Measurements from ENCODE around the gene PTPRT. TPM values are rescaled to one million over a fixed set of nuclear protein-coding genes. Genes with fewer than 3 reads are reported as not detected.

Gene PTPRT
- total RNA-seq, 4 donors from 2014 or later: 0.04 TPM; not detected in 3

DNA sequence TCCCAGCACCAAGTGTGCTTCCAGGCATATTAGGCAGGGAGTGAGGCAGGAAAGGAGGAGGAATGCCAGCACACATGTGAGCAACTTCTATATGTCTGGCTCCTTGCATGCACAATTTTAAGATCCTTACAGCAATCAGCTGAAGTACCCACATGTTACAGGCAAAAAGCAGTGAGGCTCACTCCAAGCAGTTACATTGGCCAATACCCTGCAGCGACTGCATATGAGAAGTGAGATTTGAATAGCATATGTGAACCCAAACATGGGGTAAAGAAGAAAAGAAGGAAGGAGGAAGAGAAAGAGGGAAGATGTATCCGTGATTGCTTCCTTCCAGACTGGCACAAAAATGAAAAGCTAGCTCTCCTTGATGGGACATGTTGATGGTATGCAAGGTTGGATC lies 193.6 kb downstream of the PTPRT start:
- H3K27ac ChIP-seq: no peak overlapping the region
- H3K4me3 ChIP-seq: no peak overlapping the region
- 91 to 100% methylated on average over 1 to 2 of the region's 2 CpGs for whole genome bisulfite sequencing, 2 donors (ENCODE audit: low coverage in 1 of 2)
- TF ChIP-seq POLR2AphosphoS5 (IDR thresholded peaks at IDR 0.05) (no peak), POLR2A (IDR thresholded peaks at IDR 0.05) (no peak), EP300 (IDR thresholded peaks at IDR 0.05) (no peak)
- TF ChIP-seq, protein P1, sequence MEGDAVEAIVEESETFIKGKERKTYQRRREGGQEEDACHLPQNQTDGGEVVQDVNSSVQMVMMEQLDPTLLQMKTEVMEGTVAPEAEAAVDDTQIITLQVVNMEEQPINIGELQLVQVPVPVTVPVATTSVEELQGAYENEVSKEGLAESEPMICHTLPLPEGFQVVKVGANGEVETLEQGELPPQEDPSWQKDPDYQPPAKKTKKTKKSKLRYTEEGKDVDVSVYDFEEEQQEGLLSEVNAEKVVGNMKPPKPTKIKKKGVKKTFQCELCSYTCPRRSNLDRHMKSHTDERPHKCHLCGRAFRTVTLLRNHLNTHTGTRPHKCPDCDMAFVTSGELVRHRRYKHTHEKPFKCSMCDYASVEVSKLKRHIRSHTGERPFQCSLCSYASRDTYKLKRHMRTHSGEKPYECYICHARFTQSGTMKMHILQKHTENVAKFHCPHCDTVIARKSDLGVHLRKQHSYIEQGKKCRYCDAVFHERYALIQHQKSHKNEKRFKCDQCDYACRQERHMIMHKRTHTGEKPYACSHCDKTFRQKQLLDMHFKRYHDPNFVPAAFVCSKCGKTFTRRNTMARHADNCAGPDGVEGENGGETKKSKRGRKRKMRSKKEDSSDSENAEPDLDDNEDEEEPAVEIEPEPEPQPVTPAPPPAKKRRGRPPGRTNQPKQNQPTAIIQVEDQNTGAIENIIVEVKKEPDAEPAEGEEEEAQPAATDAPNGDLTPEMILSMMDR (IDR thresholded peaks at IDR 0.05): no peak
- H3K36me3 ChIP-seq: no peaks in the 10 kb centered on the region
- peaks cover 0 to 9% (median 0%) of the 10 kb centered on the region in 3 donors for H3K9me3 ChIP-seq
- no peaks in the 10 kb centered on the region for H3K27me3 ChIP-seq
- no peaks in the 10 kb centered on the region for H3K4me1 ChIP-seq
- no peak for ATAC-seq

DNA sequence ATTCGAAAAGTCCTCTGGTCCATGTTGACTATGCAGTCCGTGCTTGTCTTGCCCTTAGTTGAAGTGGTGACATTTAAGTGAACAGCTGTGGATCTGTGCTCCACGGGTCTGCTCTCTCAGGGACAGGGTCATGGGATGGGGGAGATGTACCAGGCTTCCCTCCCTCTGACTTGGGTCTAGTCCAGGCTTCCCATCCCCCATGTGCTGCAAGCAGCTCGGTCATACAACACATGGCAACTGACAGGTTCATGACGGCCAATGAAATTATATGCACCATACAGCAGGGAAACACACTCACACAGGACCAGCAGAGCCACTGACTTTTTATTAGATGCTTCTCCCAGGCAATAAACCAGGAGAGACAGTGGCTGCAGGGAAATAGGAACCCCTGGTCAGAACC lies 201.4 kb downstream of the PTPRT start:
- TF ChIP-seq POLR2AphosphoS5 (IDR thresholded peaks at IDR 0.05) (no peak), POLR2A (IDR thresholded peaks at IDR 0.05) (no peak), EP300 (IDR thresholded peaks at IDR 0.05) (no peak)
- TF ChIP-seq, protein P1 (IDR thresholded peaks at IDR 0.05): no peak
- Histone ChIP-seq H3K4me1 (no peaks in the 10 kb centered on the region), H3K9me3 (no peaks in the 10 kb centered on the region), H3K27ac (no peak overlapping the region), H3K4me3 (no peak overlapping the region), H3K36me3 (no peaks in the 10 kb centered on the region), H3K27me3 (no peaks in the 10 kb centered on the region)
- ATAC-seq: no peak
- WGBS, 2 donors (ENCODE audit: low coverage in 1 of 2): 67% methylated on average over 3 of the region's 5 CpGs; no CpG with 5 or more reads in 1 of the 2 donors

DNA sequence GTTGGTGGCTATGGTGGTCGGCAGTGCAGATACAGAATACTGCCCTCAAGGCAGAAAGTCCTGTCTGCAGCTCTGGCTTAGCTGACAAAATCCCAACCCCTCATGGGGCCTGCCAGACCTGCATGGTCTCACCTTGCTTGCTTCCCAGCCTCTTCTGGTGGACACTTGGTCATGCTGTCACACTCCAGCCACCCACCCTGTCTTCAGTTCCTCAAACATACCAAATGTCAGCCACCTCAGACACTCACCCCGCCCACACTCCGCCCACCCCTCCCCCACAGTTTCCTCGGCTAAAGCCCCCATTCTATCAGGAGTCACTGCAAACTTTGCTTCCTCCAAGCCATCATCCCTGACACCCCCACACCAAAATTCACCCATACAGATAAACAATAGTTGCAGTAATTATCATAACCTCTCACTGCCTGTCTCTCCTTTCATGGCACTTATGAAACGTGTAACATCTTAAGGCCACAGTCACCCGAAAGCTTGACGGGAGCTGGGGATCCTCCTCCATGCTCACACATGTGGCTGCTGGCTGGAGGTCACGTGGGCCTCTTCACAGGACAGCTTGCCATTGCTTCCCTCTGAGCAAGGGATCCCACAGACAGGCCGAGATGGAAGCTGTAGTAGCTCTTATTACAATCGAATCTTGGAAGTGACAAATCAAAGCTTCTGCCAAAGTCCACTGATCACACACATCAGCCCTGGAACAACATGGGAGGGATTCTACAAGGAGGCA lies 202.2 kb downstream of the PTPRT start:
- H3K4me1 ChIP-seq: no peaks in the 10 kb centered on the region
- 48 to 64% methylated on average over 3 to 4 of the region's 10 CpGs for WGBS, 2 donors (ENCODE audit: low coverage in 1 of 2)
- no peaks in the 10 kb centered on the region for H3K36me3 ChIP-seq
- no peaks in the 10 kb centered on the region for H3K9me3 ChIP-seq
- ATAC-seq: no peak
- no peak overlapping the region for H3K27ac ChIP-seq
- no peaks in the 10 kb centered on the region for H3K27me3 ChIP-seq
- H3K4me3 ChIP-seq: no peak overlapping the region
- no peak for TF ChIP-seq POLR2AphosphoS5 (IDR thresholded peaks at IDR 0.05)
- TF ChIP-seq POLR2A (IDR thresholded peaks at IDR 0.05): no peak
- TF ChIP-seq, protein P1 (IDR thresholded peaks at IDR 0.05): no peak
- no peak for TF ChIP-seq EP300 (IDR thresholded peaks at IDR 0.05)

DNA sequence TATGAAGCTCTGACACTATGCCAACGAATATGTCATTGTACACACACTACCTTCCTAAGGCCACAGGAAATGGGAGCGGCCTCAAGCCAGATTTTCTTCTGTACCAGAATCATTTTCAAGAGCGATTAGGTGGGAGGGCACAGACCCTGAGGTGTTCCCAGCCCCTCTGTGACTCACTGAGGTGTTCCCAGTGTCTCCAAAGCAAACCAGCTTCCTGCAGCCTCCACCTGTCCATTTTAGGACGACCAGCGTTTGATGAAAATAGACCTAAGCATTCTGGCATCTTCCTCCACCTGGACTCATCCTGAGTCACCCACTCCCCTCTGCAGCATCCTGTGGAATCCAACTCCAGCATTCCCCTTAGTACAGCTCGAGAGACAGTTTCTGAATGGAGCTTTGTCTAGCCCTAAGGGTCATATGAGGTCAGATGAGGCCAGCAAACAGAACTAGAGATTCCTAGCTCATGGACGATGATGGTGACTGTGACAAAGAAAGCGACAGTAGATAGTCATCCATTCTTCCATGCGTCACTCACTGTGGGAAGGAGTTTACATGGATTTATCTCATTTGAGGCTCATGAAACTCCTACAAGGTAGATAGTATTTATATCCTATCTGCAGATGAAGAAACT lies 203.4 kb downstream of the PTPRT start:
- Histone ChIP-seq H3K9me3 (no peaks in the 10 kb centered on the region), H3K36me3 (no peaks in the 10 kb centered on the region), H3K4me3 (no peak overlapping the region), H3K27ac (no peak overlapping the region), H3K27me3 (no peaks in the 10 kb centered on the region), H3K4me1 (no peaks in the 10 kb centered on the region)
- no peak for ATAC-seq
- 60 to 71% methylated on average over 7 to 8 of the region's 9 CpGs for WGBS, 2 donors (ENCODE audit: low coverage in 1 of 2)
- TF ChIP-seq EP300 (IDR thresholded peaks at IDR 0.05): no peak
- no peak for TF ChIP-seq POLR2AphosphoS5 (IDR thresholded peaks at IDR 0.05)
- TF ChIP-seq, protein P1 (IDR thresholded peaks at IDR 0.05): no peak
- TF ChIP-seq POLR2A (IDR thresholded peaks at IDR 0.05): no peak

DNA sequence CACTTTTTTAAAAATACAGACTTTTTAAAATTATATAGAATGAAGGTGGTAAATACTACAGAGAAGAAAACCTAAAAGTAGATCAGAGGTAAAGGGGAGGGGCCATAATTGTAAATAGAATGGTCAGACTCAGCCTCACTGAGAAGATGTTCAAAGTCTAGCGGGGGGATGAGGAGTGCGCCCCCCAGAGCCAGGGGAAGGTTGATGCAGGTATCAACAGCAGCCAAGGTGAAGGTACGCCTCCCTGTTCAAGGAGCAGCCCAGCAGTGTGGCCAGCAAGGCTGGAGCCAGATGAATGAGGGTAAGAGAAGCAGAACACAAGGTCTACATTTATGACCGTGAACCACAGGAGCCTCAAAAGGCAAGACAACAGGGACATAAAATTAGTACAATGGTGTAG lies 204.1 kb downstream of the PTPRT start:
- no peak overlapping the region for H3K27ac ChIP-seq
- ATAC-seq: no peak
- WGBS, 2 donors (ENCODE audit: low coverage in 1 of 2): 77 to 83% methylated on average over 4 of the region's 4 CpGs
- no peak overlapping the region for H3K4me3 ChIP-seq
- no peaks in the 10 kb centered on the region for H3K36me3 ChIP-seq
- TF ChIP-seq POLR2A (IDR thresholded peaks at IDR 0.05): no peak
- no peaks in the 10 kb centered on the region for H3K4me1 ChIP-seq
- no peaks in the 10 kb centered on the region for H3K27me3 ChIP-seq
- H3K9me3 ChIP-seq: no peaks in the 10 kb centered on the region

All from gastroesophageal sphincter (tissue), 4 donors.